Tibial artery (tissue), 4 donors: ENCODE results near the gene RIOX2.

Source experiments
- DNase-seq, 2 donors: peaks; one replicate each; pipeline ENCODE4 v3.0.0-alpha.2; 2019
- H3K27ac ChIP-seq, 2 donors: fragments of 200-600 bp; sonication (generic) in 1 of 2; 1 replicate in 1 of 2; 2 replicates in 1 of 2; pipeline ENCODE4 v1.5.1; 2018 to 2019; ENCODE audit warnings: mild to moderate bottlenecking in 1 of 2
- H3K27me3 ChIP-seq, 2 donors: fragments of 200-600 bp; sonication (generic) in 1 of 2; one replicate each; pipeline versions ENCODE4 v1.5.1 to v1.6.0; 2016 to 2019
- H3K36me3 ChIP-seq, 3 donors: fragments of 200-600 bp; sonication (generic) in 2 of 3; one replicate each; pipeline ENCODE4 v1.5.1; 2016 to 2019; ENCODE audit warnings: mild to moderate bottlenecking in 2 of 3
- H3K4me1 ChIP-seq, 4 donors: fragments of 200-600 bp; sonication (generic) in 2 of 4; 1 replicate in 3 of 4; 2 replicates in 1 of 4; pipeline ENCODE4 v1.5.1; 2016 to 2019
- H3K4me3 ChIP-seq, 2 donors: fragments of 200-600 bp; sonication (generic) in 1 of 2; 1 replicate in 1 of 2; 2 replicates in 1 of 2; pipeline ENCODE4 v1.5.1; 2018 to 2019; ENCODE audit warnings: mild to moderate bottlenecking in 2 of 2
- H3K9me3 ChIP-seq, 3 donors: fragments of 200-600 bp; sonication (generic) in 1 of 3; one replicate each; pipeline ENCODE4 v1.5.1; 2016 to 2019
- CTCF ChIP-seq, 2 experiments: fragments of 200-600 bp in 1 of 2; fragments of 450-650 bp in 1 of 2; IDR thresholded peaks; one replicate each; pipeline ENCODE4 v1.5.1; 2017 to 2019; ENCODE audit warnings: antibody characterized with exemption in 2 of 2, mild to moderate bottlenecking in 1 of 2, moderate library complexity in 1 of 2
- intact Hi-C: fragments of 100-400 bp; cut with DNase I; formaldehyde crosslinking; loops from one replicate; pipeline ENCODE4 v1.15.0; 2023; ENCODE audit warnings: low total_unique reads

Gene RIOX2

GRCh38 chr3:97948351-97949109 is 23.7 kb downstream of the RIOX2 start:
- intact Hi-C loops = no loop called here
- Histone ChIP-seq H3K4me1 (no peaks in the 10 kb centered on the region), H3K36me3 (peaks cover 56 to 99% (median 70%) of the 10 kb centered on the region in 3 donors), H3K4me3 (no peak overlapping the region), H3K27me3 (no peaks in the 10 kb centered on the region), H3K9me3 (no peaks in the 10 kb centered on the region), H3K27ac (no peak overlapping the region)
- TF ChIP-seq CTCF (IDR thresholded peaks at IDR 0.05) = no peak
- no peak for DNase-seq

- no peaks in the 10 kb centered on the region for H3K27me3 ChIP-seq
- no peak for TF ChIP-seq CTCF (IDR thresholded peaks at IDR 0.05)
- no peak overlapping the region for H3K4me3 ChIP-seq
- peaks cover 31 to 69% (median 55%) of the 10 kb centered on the region in 3 donors for H3K36me3 ChIP-seq
- no peaks in the 10 kb centered on the region for H3K9me3 ChIP-seq
- intact Hi-C loops = no loop called here
- DNase-seq = no peak
- no peak overlapping the region for H3K27ac ChIP-seq
- peaks cover 0 to 3% (median 0%) of the 10 kb centered on the region in 4 donors for H3K4me1 ChIP-seq
These were observed 29.3 kb downstream of the RIOX2 start for GRCh38 chr3:97942801-97943546.

GRCh38 chr3:97940034-97940433 is 32.2 kb downstream of the RIOX2 start:
- H3K36me3 ChIP-seq = peaks cover 15 to 69% (median 38%) of the 10 kb centered on the region in 3 donors
- peaks cover 0 to 3% (median 0%) of the 10 kb centered on the region in 4 donors for H3K4me1 ChIP-seq
- no peaks in the 10 kb centered on the region for H3K27me3 ChIP-seq
- no peak for DNase-seq
- no peak overlapping the region for H3K27ac ChIP-seq
- intact Hi-C loops = no loop called here
- no peak overlapping the region for H3K4me3 ChIP-seq
- no peak for TF ChIP-seq CTCF (IDR thresholded peaks at IDR 0.05)
- H3K9me3 ChIP-seq = no peaks in the 10 kb centered on the region

GRCh38 chr3:97939401-97939800 is 32.8 kb downstream of the RIOX2 start:
- Histone ChIP-seq H3K27me3 (no peaks in the 10 kb centered on the region), H3K36me3 (peaks cover 16 to 67% (median 38%) of the 10 kb centered on the region in 3 donors)
- no peak for TF ChIP-seq CTCF (IDR thresholded peaks at IDR 0.05)

GRCh38 chr3:97938444-97938843 is 33.8 kb downstream of the RIOX2 start:
- no peaks in the 10 kb centered on the region for H3K9me3 ChIP-seq
- intact Hi-C loops = no loop called here
- no peak for TF ChIP-seq CTCF (IDR thresholded peaks at IDR 0.05)
- peaks cover 0 to 3% (median 0%) of the 10 kb centered on the region in 4 donors for H3K4me1 ChIP-seq
- H3K27me3 ChIP-seq = no peaks in the 10 kb centered on the region
- peaks cover 23 to 67% (median 41%) of the 10 kb centered on the region in 3 donors for H3K36me3 ChIP-seq
- DNase-seq = no peak
- no peak overlapping the region for H3K27ac ChIP-seq
- H3K4me3 ChIP-seq = no peak overlapping the region

More at GRCh38 chr3:97939401-97939800, 32.8 kb downstream of the RIOX2 start:
- DNase-seq = no peak
- intact Hi-C loops = no loop called here
- H3K4me1 ChIP-seq = peaks cover 0 to 3% (median 0%) of the 10 kb centered on the region in 4 donors
- no peaks in the 10 kb centered on the region for H3K9me3 ChIP-seq
- H3K27ac ChIP-seq = no peak overlapping the region
- no peak overlapping the region for H3K4me3 ChIP-seq
